Measurements from ENCODE around the gene AFF3.

The AFF3 gene

DNA sequence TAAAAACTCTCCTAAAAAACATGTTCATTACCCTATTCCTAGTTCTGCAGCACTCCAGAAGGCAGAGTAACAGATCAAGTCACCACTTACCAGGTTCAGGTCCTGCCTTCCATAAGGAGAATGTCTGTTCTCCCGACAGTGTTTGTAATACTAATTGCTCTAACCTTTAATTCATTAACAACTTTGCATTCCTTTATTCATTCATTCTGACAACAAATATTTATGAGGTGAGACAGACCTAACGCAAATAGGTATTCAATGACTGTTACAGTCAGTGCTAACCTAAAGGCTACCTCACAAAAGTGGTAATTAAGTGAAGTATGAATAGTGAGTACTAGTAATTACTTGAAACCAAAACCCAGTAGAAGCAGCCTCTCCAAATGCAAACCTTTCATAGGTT is 224.0 kb downstream of the AFF3 start:
- no peak for DNase-seq

DNA sequence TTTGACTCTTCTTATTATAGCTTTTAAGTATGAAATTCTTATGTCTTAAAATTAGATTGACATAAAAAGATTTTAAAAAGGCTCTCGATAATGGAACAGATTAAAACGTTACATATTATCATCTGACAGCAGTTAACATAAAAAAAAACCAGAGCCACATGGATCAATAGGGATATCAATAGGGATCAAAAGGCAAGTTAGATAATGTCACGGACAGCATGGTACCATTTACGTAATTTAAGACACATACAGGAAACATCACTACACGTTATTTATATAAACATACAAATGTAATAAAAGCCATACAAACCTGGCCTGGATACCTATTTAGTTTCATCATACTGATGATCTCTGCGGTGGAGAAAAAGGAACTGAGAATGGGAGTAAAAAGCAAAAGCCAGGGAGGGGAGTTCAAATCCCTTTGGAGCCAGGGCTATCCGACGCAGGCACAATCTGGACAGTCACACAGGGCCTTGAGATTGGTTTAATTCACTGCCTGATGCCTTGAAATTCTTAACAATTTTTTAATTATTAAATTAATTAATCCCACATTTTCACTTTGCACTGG is 227.2 kb downstream of the AFF3 start:
- no peak for DNase-seq

GRCh38 chr2:99911736-99912135 is 230.7 kb downstream of the AFF3 start:
- DNase-seq, result no peak

- DNase-seq, result no peak
These were observed 231.5 kb downstream of the AFF3 start for GRCh38 chr2:99910902-99911301.

GRCh38 chr2:99905636-99906035 is 236.8 kb downstream of the AFF3 start:
- no peak for DNase-seq

DNA sequence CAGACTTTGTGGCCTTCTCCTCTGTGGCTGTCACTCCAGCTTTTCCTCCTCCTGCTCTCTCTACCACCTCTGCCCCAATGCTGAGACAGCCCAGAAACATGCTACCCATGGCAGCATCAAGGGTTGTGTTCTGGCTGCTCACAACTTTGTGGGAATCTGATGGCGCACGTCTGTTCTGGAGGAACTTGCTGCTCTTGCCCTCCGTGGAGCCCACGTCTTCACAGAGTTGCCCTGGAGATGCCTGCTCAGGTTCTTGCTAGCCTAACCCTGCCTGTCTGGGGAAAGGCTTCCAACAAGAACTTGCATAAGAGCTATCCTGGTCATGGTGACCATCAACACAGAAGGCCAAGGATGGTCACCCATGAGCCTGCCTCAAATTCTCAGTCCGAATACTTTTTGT is 237.4 kb downstream of the AFF3 start:
- DNase-seq, result no peak

- no peak for DNase-seq
These were observed 238.4 kb downstream of the AFF3 start for GRCh38 chr2:99903981-99904380.

GRCh38 chr2:99900556-99900955 is 241.8 kb downstream of the AFF3 start:
- no peak for DNase-seq

DNA sequence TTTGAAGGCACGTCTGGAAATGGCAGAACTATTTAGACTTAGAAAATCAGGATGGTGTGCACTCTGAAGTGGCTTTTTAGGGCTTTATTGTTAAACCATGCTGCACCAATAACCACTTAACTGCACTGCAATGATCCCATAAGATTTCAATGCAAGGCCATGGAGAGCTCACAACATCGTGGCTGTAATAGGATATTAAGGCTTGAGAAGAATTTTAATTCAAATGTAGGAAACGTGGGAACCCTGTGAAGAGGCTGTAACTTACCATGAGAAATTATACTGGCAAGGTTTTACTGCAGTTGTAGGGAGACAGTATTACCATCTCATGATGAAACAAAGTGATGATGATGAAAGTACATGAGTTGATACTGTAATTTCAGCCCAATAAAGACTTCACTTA is 242.5 kb downstream of the AFF3 start:
- no peak for DNase-seq

DNA sequence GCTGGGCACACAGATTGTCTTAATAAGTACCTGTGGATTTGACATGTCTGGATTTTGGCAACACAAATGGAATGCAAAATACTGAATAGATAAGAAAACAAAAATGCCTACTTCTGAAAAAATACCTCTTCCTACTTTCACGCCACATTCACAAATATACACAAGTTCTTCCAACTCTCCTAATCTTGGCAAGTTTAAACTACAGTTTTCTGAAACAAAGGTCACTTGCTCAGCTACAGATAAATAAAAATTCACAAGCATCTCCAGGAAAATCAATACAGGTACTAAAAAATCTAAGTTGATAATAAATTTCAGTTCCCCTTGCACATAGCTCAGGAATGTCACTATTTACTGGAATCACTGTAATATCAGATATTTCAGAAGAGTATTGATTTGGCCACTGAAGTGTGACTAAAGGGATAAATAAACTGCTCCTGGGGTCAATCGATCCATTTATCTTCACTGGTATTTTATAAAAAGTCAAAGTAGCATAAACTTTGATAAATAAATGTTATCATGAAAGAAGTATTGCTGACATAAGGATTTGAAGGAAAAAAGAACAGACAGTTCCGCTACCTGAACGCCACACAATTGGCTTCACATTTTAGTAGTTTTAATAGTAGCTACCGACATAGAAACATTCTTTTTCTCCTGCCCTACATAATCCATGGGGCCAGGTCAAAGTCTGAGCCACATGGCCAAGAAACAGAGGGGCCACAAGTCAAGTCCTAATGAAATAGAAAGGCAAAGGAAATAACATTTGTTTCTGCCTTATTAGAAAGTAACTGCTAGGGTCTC is 243.1 kb downstream of the AFF3 start:
- no peak for DNase-seq

GRCh38 chr2:99898336-99899048 is 243.9 kb downstream of the AFF3 start:
- peak; percentile 45 for DNase-seq

GRCh38 chr2:99891428-99891780 is 251.0 kb downstream of the AFF3 start:
- no peak for DNase-seq

DNA sequence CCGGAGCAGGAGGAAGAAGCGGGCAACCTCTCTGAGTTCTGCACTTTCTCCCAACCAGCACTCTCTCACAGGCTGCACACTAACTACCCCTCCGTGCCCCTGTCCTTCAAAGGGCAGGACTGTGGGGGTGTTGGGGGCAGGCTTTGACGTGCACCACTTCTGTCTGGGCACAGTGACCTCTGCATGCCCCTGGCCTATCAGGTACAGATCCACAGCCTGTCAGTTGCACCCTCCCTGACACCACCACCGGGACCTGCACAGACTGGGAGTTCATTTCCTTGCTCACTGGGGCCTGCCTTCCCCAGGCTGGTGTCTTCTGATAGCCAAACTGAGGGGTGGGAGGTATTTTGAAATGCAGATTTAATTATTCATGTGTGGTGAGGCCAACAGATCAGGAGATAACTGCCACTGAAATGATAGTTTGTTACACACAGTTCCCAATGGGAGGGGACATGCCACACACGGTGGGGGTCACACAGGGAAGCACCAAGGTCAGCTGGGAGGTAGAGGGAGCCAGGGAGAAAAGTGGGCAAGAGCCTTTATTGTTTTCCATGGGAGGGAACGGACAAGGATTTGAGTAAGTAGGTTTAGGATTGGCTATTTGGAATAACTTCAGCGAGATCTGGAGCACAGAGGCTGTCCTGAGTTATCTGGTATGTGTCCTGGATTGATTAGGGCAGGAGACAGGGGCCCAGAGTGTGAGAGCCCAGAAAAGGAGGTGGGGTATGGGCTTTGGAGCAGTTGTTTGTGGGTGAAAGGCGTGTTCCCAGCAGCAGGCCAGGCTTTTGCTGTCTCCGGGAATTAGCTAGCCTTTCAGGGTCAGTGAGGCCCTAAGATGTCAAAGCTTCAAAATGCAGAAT is 251.6 kb downstream of the AFF3 start:
- DNase-seq, result no peak

DNA sequence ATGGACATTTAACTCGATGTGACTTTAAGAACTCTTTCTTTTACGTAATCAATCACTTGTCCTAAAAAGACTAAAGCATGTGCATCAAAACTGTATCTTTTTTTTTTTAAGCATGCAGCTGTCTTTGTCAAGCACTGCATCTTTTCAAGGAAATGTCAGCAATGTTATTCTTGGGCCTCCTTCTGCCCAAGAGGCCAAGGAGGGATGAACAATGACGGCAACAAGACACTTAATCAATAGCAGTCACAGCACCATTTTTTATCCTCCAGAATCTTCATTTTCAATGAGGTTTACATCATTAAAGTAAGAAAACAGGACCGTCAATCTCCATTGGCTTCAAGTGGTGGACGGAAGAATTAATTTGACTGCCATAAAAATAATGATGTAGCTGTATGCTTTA is 253.8 kb downstream of the AFF3 start:
- no peak for DNase-seq

DNA sequence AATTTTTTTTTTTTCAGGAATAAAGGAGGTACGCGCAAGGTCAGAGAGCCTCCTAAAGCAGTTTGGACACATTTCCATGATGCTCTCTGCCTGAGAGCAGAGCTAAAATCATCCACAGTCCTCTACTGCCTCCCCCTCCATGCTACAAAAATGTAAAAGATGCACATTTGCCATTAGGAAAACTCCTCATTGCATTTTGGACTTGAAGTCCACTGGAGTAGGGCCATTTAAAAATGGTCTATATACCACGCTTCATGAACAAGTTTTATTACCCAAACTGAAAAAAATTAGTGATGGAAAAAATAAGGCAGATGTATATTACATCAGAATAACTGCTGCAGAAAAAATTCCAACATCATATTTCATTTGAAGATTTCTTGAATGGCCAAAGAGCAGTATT is 256.0 kb downstream of the AFF3 start:
- DNase-seq, result no peak

- no peak for DNase-seq
These were observed 259.0 kb downstream of the AFF3 start for GRCh38 chr2:99883358-99883757.

- DNase-seq, result no peak
These were observed 260.3 kb downstream of the AFF3 start for GRCh38 chr2:99881901-99882591.

- DNase-seq, result no peak
These were observed 261.5 kb downstream of the AFF3 start for GRCh38 chr2:99880964-99881294.

GRCh38 chr2:99880148-99880963 is 262.0 kb downstream of the AFF3 start:
- DNase-seq, result no peak

GRCh38 chr2:99879481-99879880 is 262.9 kb downstream of the AFF3 start:
- DNase-seq, result no peak

GRCh38 chr2:99878581-99879350 is 263.6 kb downstream of the AFF3 start:
- no peak for DNase-seq

Measured in MV-4-11 (cell line).